OCI-LY3 (cell line): Measurements from ENCODE around the gene NOCT.
"Not testable (repeated sequence)": the region's sequence is repeated elsewhere in the genome, so short reads cannot be mapped to it uniquely, and the experiment has no call there.

Experiments
- H2AFZ ChIP-seq: fragments of 200-600, 300-600 bp; shearing (Covaris generic); 2 replicates; pipeline ENCODE4 v1.6.0; 2014; ENCODE audit warnings: antibody characterized with exemption, low read depth, low read length
- H3K27ac ChIP-seq: fragments of 200-600, 300-600 bp; sonication (generic); 2 replicates; pipeline ENCODE4 v1.5.1; 2014; ENCODE audit warnings: mild to moderate bottlenecking, low read length, moderate library complexity, mixed read lengths
- H3K27me3 ChIP-seq: fragments of 200-600, 300-600 bp; sonication (generic); 2 replicates; pipeline ENCODE4 v1.6.1; 2014; ENCODE audit warnings: low read depth, low read length, mixed read lengths
- H3K36me3 ChIP-seq: fragments of 200-600, 300-600 bp; sonication (generic); replicated peaks from 2 replicates; pipeline ENCODE3; 2014; ENCODE audit warnings: low read depth, low read length, mixed read lengths
- H3K4me1 ChIP-seq: fragments of 300-600, 200-600 bp; sonication (generic); 2 replicates; pipeline ENCODE4 v1.6.1; 2014; ENCODE audit warnings: low read length, mixed read lengths
- H3K4me2 ChIP-seq: fragments of 200-600, 300-600 bp; sonication (generic); 2 replicates; pipeline ENCODE4 v1.6.1; 2014; ENCODE audit warnings: low read length, mixed read lengths
- H3K4me3 ChIP-seq: fragments of 300-600, 200-600 bp; sonication (generic); 2 replicates; pipeline ENCODE4 v1.5.1; 2014; ENCODE audit warnings: antibody characterized with exemption, mild to moderate bottlenecking, low read length, moderate library complexity
- H3K79me2 ChIP-seq: fragments of 300-600, 200-600 bp; shearing (Covaris generic); 2 replicates; pipeline ENCODE4 v1.6.1; 2014; ENCODE audit warnings: mild to moderate bottlenecking, low read length, mixed read lengths
- H3K9ac ChIP-seq: fragments of 300-600, 200-600 bp; shearing (Covaris generic); 2 replicates; pipeline ENCODE4 v1.6.0; 2014; ENCODE audit warnings: mild to moderate bottlenecking, low read length, moderate library complexity
- H3K9me3 ChIP-seq: fragments of 200-600, 300-600 bp; shearing (Covaris generic); 2 replicates; pipeline ENCODE4 v1.6.1; 2014; ENCODE audit warnings: low read length, mixed read lengths; ENCODE audit not compliant: insufficient read depth
- H4K20me1 ChIP-seq: fragments of 200-600, 300-600 bp; sonication (generic); 2 replicates; pipeline ENCODE4 v1.6.1; 2016; ENCODE audit warnings: low read length, mixed read lengths; ENCODE audit not compliant: insufficient read depth
- EZH2phosphoT487 ChIP-seq: fragments of 200-600 bp; shearing (Covaris generic); IDR thresholded peaks from 2 replicates; pipeline ENCODE4 v1.6.1; 2018; ENCODE audit warnings: antibody characterized with exemption, mixed run types, low read depth
- TF ChIP-seq, protein P1 (sequence below): fragments of 200-600, 300-600 bp; sonication (generic); IDR thresholded peaks from 2 replicates; pipeline ENCODE4 v1.5.1; 2014; ENCODE audit warnings: antibody characterized with exemption, low read length, low read depth

NOCT gene

DNA sequence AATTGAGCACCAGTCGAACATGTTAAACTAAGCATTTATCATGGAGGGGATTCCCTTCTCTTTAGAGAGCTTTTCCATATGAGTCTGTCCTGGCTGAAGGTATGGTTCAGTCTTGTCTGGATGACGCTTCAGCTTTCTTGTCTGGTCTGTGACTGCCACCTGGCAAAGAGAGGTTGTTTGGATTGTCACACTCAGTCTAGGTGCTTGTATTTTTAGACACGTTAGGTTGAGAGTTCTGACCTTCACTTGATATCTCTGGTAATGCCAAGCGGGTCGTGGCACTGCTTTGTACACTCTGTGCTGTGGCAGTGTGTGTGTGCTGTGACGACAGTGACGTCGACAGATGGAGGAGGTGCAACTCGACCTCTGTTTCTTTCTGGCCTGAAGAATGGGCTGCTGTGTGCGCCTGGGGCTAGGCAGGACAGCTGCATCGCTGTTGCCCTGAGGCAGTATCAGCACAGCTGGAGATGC is 12.6 kb downstream of the NOCT start:
- H3K9ac ChIP-seq: no peak overlapping the region
- H3K27ac ChIP-seq: no peak overlapping the region
- TF ChIP-seq, protein P1, sequence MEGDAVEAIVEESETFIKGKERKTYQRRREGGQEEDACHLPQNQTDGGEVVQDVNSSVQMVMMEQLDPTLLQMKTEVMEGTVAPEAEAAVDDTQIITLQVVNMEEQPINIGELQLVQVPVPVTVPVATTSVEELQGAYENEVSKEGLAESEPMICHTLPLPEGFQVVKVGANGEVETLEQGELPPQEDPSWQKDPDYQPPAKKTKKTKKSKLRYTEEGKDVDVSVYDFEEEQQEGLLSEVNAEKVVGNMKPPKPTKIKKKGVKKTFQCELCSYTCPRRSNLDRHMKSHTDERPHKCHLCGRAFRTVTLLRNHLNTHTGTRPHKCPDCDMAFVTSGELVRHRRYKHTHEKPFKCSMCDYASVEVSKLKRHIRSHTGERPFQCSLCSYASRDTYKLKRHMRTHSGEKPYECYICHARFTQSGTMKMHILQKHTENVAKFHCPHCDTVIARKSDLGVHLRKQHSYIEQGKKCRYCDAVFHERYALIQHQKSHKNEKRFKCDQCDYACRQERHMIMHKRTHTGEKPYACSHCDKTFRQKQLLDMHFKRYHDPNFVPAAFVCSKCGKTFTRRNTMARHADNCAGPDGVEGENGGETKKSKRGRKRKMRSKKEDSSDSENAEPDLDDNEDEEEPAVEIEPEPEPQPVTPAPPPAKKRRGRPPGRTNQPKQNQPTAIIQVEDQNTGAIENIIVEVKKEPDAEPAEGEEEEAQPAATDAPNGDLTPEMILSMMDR: no peak
- TF ChIP-seq EZH2phosphoT487: no peak
- peaks cover 98% of the 10 kb centered on the region for H3K79me2 ChIP-seq
- H3K9me3 ChIP-seq: no peaks in the 10 kb centered on the region
- peaks cover 75% of the 10 kb centered on the region for H4K20me1 ChIP-seq
- H3K36me3 ChIP-seq: peaks cover 16% of the 10 kb centered on the region
- no peak overlapping the region for H3K4me2 ChIP-seq
- H2AFZ ChIP-seq: no peak overlapping the region
- no peaks in the 10 kb centered on the region for H3K4me1 ChIP-seq
- no peaks in the 10 kb centered on the region for H3K27me3 ChIP-seq
- H3K4me3 ChIP-seq: no peak overlapping the region

- peaks cover 17% of the 10 kb centered on the region for H3K36me3 ChIP-seq
- not testable (repeated sequence) for H2AFZ ChIP-seq, H3K27me3 ChIP-seq, H3K9ac ChIP-seq, H3K4me3 ChIP-seq, H3K9me3 ChIP-seq, H3K4me1 ChIP-seq, H3K4me2 ChIP-seq, H3K27ac ChIP-seq
- peaks cover 98% of the 10 kb centered on the region for H3K79me2 ChIP-seq
- H4K20me1 ChIP-seq: peaks cover 76% of the 10 kb centered on the region
Observed at GRCh38 chr4:139029866-139030363, 14.3 kb downstream of the NOCT start.

DNA sequence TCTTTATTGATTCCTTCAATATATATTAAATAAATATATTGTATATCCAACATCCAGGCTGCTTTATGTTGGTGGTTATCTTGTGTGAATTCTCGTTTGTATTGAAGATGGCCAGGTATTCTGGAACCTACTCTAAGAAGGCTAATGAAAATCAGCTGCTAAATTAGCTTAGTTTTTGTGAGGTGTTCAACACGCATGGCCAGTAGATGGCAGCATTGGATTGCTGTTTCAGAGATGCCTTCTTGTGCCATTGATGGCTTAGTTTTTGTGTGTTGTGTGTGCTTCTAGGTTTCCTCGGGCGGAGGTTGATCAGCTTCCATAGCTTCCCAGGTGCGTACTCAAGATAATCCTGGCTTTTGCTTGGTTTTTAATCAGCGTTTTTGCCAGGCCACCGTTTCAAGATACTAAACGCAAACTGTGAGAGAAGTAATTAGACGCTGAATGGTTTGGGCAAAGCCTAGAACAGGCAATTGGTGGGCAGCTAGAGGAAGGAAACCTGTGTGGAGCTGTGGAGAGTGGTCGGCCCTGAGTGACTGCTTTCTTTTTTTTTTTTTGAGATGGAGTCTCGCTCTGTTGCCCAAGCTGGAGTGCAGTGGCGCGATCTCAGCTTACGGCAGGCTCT is 15.1 kb downstream of the NOCT start:
- Histone ChIP-seq H3K9ac (no peak overlapping the region), H3K4me2 (no peak overlapping the region), H4K20me1 (peaks cover 78% of the 10 kb centered on the region)

DNA sequence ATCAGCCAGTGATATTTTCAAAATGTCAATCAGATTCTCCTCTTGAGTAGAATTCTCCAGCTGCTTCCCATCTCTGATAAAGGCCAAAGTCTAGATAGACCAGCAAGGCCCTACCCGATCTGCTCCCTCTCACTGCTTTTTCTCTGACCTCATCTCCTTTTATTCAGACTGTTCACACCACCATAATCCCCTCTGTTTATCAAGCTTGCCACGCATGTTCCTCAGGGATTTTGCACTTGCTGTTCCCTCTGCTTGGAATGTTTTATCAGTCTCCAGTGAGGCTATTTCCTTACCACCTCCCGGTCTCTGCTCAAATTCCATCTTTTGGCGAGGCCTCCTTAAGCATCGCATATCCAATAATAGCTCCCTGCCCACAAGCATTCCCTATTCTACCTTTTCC is 20.1 kb downstream of the NOCT start:
- Histone ChIP-seq H3K27ac (no peak overlapping the region), H3K36me3 (peaks cover 32% of the 10 kb centered on the region), H3K9ac (no peak overlapping the region), H3K4me1 (no peaks in the 10 kb centered on the region), H3K9me3 (no peaks in the 10 kb centered on the region), H3K4me3 (no peak overlapping the region), H3K79me2 (peaks cover 100% of the 10 kb centered on the region), H3K4me2 (no peak overlapping the region), H3K27me3 (no peaks in the 10 kb centered on the region), H4K20me1 (peaks cover 80% of the 10 kb centered on the region), H2AFZ (no peak overlapping the region)
- TF ChIP-seq, protein P1: no peak
- TF ChIP-seq EZH2phosphoT487: no peak

More for the DNA sequence above, 15.1 kb downstream of the NOCT start:
- Histone ChIP-seq H3K79me2 (peaks cover 98% of the 10 kb centered on the region), H3K27ac (no peak overlapping the region), H3K4me3 (no peak overlapping the region), H3K36me3 (peaks cover 18% of the 10 kb centered on the region), H3K9me3 (no peaks in the 10 kb centered on the region), H2AFZ (no peak overlapping the region), H3K27me3 (no peaks in the 10 kb centered on the region), H3K4me1 (no peaks in the 10 kb centered on the region)
- no peak for TF ChIP-seq EZH2phosphoT487
- TF ChIP-seq, protein P1: peak; percentile 98
